Epithelial cell of umbilical artery (primary cell): ENCODE data around the gene CAPN11. TPM values are rescaled to one million over a fixed set of nuclear protein-coding genes. Genes with fewer than 3 reads are reported as not detected.

Source experiments
- total RNA-seq: library from RNA; depleted of rRNA; stranded (reverse); fragments of >200 nt; gene quantifications from 2 replicates; pipeline ENCODE4 v1.2.3, GENCODE V29; 2014

The CAPN11 gene
- total RNA-seq: 3.0 and 4.2 TPM in 2 replicates

GRCh38 chr6:44158770-44159228 is at the start of gene CAPN11:
CAPN11 (plus strand) TSS chr6:44158820; CDS start chr6:44158849, 29 bp downstream.

DNA sequence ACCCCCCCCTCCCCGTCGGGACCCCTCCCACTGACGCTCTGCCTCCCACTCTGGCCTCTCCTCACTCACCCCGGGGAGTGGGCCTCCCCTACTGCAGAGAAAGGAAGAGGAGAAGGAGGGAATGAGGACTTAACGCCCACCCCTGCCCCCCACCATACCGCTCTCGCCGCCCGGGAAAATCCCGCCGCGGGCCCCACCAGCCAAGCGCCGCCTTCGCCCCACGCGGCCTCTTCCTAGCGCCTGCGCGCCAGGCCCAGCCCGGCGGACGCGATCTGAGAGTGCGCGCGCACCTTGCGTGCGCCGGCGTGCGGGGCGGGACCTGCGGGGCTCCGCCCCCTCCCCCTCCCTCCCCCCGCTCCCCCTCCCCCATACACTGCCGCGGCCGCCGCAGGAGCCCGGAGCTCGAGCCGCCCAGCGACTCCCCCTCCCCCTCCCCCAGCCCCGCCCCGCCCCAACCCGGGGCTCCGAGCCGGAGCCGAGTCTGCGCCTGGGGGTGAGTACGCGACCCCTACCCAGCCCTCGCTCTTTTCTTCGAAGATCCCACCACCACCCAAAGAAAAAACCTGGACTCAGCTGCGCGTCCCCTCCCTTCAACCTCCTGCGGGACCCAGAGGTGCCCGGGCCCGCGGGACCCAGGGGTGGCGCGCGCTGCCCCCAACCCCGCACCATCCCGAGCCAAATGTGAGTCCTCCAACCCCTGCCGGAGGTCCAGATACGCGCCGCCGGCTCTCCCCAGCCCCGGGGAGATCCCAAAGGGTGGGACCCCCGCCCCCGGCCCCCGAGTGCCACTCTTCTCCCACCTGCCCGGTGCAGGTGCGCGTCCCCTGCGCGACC is 31.2 kb upstream of the CAPN11 start, which contains the start of the genes MRPL14 and TMEM63B:
Gene MRPL14 (minus strand): TSS at position 267 of the 834 bp plus-strand sequence. CDS start 10,841 bp downstream, outside the sequence.
Gene TMEM63B (plus strand): TSS at position 369 of the 834 bp plus-strand sequence. CDS start 7,031 bp downstream, outside the sequence.

DNA sequence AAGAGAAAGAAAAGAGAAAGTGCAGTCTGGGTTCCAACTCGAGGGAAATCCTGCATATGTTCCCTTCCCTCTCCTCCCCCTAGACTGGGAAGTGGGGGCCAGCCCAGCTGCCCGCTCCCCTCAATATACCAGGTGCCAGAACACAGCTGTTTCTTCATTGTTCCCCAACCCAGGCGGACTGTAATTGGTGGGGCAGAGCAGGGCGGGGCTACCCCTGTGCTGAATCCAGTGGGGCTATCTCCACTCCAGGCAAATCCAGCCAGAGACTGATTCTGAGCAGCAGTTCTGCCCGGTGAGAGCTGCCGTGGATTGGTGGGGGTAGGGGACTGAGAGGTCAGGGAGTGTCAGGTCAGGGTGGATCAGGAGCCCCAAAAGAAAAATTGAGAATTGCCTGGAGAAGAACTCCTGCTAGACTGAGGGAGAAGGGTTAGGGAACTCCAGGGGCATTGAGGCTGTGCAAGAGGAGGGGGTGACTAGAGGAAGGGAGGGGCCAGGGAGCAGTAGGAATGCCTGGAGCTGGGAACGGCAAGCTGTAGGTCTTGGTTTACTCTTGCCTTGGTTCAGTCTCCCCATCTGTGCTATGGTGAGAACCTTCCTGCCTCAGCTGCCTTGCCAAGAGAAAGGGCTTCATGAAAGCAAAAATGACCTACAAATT is 58.2 kb downstream of the CAPN11 start, which contains the start of gene MYMX:
Gene MYMX (plus strand): TSS at position 250 of the 655 bp plus-strand sequence. CDS start 546 bp downstream, outside the sequence.

DNA sequence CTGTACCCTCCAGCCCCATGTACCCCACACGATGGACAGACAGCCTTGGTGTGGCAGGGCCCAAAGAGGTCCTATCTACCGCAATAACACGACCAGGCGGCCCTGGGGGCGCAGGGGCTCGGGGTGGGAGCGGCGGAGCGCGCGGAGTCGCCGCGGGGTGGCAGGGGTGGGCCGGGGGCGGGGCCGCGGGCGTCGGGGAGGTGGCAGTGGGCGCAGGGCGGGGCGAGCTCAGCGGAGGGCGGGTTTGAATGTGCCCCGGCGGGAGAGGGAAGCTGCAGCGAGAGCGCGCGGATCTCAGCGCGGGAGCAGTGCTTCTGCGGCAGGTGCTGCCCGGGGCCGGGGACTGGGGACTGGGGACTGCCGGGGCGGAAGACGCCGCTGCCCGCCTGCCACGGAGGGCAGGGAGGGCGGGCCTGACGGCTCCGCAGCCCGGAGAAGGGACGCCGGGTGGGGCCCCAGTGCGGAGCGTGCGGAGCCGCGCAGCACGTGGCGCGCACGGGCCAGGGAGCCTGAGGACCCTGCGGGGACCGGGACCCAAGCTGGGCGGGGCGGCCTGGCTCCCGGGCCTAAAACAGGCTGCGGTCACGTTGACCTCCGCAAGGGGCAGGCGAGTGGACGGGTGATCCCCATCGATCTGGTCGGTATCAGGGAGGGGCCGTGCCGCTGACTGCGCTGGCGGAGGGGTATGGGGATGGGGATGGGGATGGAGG is 64.9 kb downstream of the CAPN11 start, which contains the start of gene SLC29A1:
Gene SLC29A1 (plus strand): TSS at position 277 of the 710 bp plus-strand sequence. CDS start 3,719 bp downstream, outside the sequence.

Other genes starting within 250 kb of the CAPN11 start
- 83.2 and 136 TPM in 2 replicates for gene MRPL14, start 31.4 kb upstream of the CAPN11 start, total RNA-seq
- gene TMEM63B, start 31.3 kb upstream of the CAPN11 start, total RNA-seq: 12.7 and 19.3 TPM in 2 replicates
- under 0.01 TPM in 1 of 2 replicates, not detected in the other for gene MYMX, start 58.1 kb downstream of the CAPN11 start, total RNA-seq
- gene SLC29A1, start 64.8 kb downstream of the CAPN11 start, total RNA-seq: 51.7 and 68.9 TPM in 2 replicates
- gene HSP90AB1, start 88.3 kb downstream of the CAPN11 start, total RNA-seq: 888 and 963 TPM in 2 replicates
- 47.3 and 59.8 TPM in 2 replicates for gene SLC35B2, start 98.7 kb downstream of the CAPN11 start, total RNA-seq
- 10.4 and 28.7 TPM in 2 replicates for gene NFKBIE, start 106.7 kb downstream of the CAPN11 start, total RNA-seq
- gene TMEM151B, start 111.6 kb downstream of the CAPN11 start, total RNA-seq: under 0.01 TPM in 1 of 2 replicates, not detected in the other
- 17.9 and 21.7 TPM in 2 replicates for gene AARS2, start 154.5 kb downstream of the CAPN11 start, total RNA-seq
- gene SPATS1, start 183.8 kb downstream of the CAPN11 start, total RNA-seq: not detected in 2 replicates
- gene CDC5L, start 228.9 kb downstream of the CAPN11 start, total RNA-seq: 22.7 and 28.0 TPM in 2 replicates